Osteoblast (primary cell): ENCODE results near the gene FAM200A. TPM values are rescaled to one million over a fixed set of nuclear protein-coding genes. Genes with fewer than 3 reads are reported as not detected.
"Not testable (repeated sequence)": the region's sequence is repeated elsewhere in the genome, so short reads cannot be mapped to it uniquely, and the experiment has no call there.

Experiments
- DNase-seq: peaks from one replicate; pipeline ENCODE4 v3.0.0; 2011; ENCODE audit warnings: low spot score, mixed read lengths; ENCODE audit not compliant: insufficient read length; ENCODE audit errors: missing footprints
- H2AFZ ChIP-seq: 2 replicates; pipeline ENCODE4 v1.6.0; 2011; ENCODE audit warnings: mild to moderate bottlenecking, low read length
- H3K27ac ChIP-seq: 2 replicates; pipeline ENCODE4 v1.5.1; 2011; ENCODE audit warnings: mild to moderate bottlenecking, low read depth, low read length, moderate library complexity
- H3K27me3 ChIP-seq: 2 replicates; pipeline ENCODE4 v1.6.0; 2012; ENCODE audit warnings: mild to moderate bottlenecking, control low read depth, inconsistent platforms, low read length, moderate library complexity; ENCODE audit not compliant: insufficient read depth
- H3K36me3 ChIP-seq: 2 replicates; pipeline ENCODE4 v1.5.1; 2011; ENCODE audit warnings: mild to moderate bottlenecking, low read length, control low read depth, moderate library complexity; ENCODE audit not compliant: insufficient read depth
- H3K4me1 ChIP-seq: 2 replicates; pipeline ENCODE4 v1.5.1; 2011; ENCODE audit warnings: mild to moderate bottlenecking, low read length, control low read depth, moderate library complexity; ENCODE audit not compliant: insufficient read depth
- H3K4me2 ChIP-seq: 2 replicates; pipeline ENCODE4 v1.6.0; 2011; ENCODE audit warnings: mild to moderate bottlenecking, low read length; ENCODE audit not compliant: insufficient read depth
- H3K4me3 ChIP-seq: fragments of 200-600 bp; sonication (generic); 3 replicates; pipeline ENCODE4 v1.5.1; 2012; ENCODE audit warnings: mild to moderate bottlenecking, low read length, inconsistent platforms; ENCODE audit not compliant: insufficient read depth
- H3K79me2 ChIP-seq: 2 replicates; pipeline ENCODE4 v1.6.0; 2012; ENCODE audit warnings: mild to moderate bottlenecking, low read length, control low read depth, inconsistent platforms; ENCODE audit not compliant: insufficient read depth
- H3K9me3 ChIP-seq: 2 replicates; pipeline ENCODE4 v1.5.1; 2011; ENCODE audit warnings: low read depth, low read length, control low read depth
- H4K20me1 ChIP-seq: 2 replicates; pipeline ENCODE4 v1.6.0; 2012; ENCODE audit warnings: mild to moderate bottlenecking, low read length, control low read depth; ENCODE audit not compliant: insufficient read depth
- total RNA-seq: library from RNA; depleted of rRNA; stranded (reverse); fragments of >200 nt; gene quantifications from 2 replicates; pipeline ENCODE4 v1.2.3, GENCODE V29; 2012
- TF ChIP-seq, protein P1 (sequence below): IDR thresholded peaks from 2 replicates; pipeline ENCODE4 v1.5.1; 2011; ENCODE audit warnings: mild to moderate bottlenecking, low read depth, low read length, moderate library complexity; ENCODE audit errors: extremely low read depth

FAM200A gene
- total RNA-seq, 1 donor, result 7.6 TPM

DNA sequence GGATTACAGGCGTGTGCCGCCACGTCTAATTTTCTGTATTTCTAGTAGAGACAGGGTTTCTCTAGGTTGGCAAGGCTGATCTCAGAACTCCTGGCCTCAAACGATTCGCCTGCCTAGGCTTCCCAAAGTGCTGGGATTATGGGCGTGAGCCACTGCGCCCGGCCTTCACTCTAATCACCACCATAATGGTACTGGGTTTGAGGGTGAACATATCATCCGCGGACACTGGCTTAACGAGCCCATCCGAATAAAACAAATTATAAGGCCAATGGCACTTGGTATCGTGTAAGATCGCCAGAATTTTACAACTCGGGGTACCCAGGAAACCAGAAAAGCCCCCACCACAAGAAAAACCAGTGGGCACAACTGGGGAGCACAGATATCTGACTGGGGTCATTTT, 580 bp downstream of the FAM200A start:
- Histone ChIP-seq H3K27ac (peak overlapping the region; percentile 97), H3K79me2 (peaks cover 27% of the 10 kb centered on the region), H2AFZ (peak overlapping the region; percentile 98), H3K27me3 (no peaks in the 10 kb centered on the region), H3K4me3 (peak overlapping the region; percentile 100), H3K9me3 (peaks cover 3% of the 10 kb centered on the region), H3K4me2 (peak overlapping the region; percentile 81), H3K4me1 (peaks cover 9% of the 10 kb centered on the region), H3K36me3 (peaks cover 9% of the 10 kb centered on the region), H4K20me1 (no peaks in the 10 kb centered on the region)
- peak; percentile 70 for DNase-seq
- TF ChIP-seq, protein P1, sequence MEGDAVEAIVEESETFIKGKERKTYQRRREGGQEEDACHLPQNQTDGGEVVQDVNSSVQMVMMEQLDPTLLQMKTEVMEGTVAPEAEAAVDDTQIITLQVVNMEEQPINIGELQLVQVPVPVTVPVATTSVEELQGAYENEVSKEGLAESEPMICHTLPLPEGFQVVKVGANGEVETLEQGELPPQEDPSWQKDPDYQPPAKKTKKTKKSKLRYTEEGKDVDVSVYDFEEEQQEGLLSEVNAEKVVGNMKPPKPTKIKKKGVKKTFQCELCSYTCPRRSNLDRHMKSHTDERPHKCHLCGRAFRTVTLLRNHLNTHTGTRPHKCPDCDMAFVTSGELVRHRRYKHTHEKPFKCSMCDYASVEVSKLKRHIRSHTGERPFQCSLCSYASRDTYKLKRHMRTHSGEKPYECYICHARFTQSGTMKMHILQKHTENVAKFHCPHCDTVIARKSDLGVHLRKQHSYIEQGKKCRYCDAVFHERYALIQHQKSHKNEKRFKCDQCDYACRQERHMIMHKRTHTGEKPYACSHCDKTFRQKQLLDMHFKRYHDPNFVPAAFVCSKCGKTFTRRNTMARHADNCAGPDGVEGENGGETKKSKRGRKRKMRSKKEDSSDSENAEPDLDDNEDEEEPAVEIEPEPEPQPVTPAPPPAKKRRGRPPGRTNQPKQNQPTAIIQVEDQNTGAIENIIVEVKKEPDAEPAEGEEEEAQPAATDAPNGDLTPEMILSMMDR, result no peak

DNA sequence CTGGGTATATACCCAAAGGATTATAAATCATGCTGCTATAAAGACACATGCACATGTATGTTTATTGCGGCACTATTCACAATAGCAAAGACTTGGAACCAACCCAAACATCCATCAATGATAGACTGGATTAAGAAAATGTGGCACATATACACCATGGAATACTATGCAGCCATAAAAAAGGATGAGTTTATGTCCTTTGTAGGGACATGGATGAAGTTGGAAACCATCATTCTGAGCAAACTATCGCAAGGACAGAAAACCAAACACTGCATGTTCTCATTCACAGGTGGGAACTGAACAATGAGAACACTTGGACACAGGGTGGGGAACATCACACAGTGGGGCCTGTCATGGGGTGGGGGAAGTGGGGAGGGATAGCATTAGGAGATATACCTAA, 2.4 kb downstream of the FAM200A start:
- not testable (repeated sequence) for H3K9me3 ChIP-seq, H3K27ac ChIP-seq, DNase-seq, H3K4me1 ChIP-seq, H3K4me3 ChIP-seq, H3K36me3 ChIP-seq, H3K27me3 ChIP-seq, H3K4me2 ChIP-seq, H4K20me1 ChIP-seq, H2AFZ ChIP-seq
- H3K79me2 ChIP-seq, result peaks cover 23% of the 10 kb centered on the region

DNA sequence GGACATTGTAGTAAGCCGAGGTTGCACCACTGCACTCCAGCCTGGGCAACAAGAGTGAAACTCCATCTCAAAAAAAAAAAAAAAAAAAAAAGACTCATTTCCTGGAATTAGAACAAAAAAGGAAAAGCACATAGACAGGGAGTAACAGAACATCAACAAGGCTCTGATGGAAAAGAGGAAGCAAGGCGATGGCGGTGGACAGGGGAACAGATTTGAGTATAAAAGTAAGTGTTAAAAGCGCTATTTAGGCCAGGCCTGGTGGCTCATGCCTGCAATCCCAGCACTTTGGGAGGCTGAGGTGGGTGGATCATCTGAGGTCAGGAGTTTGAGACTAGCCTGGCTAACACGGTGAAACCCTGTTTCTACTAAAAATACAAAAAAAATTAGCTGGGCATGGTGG, 6.6 kb downstream of the FAM200A start:
- H3K36me3 ChIP-seq, H3K27ac ChIP-seq, H3K4me2 ChIP-seq, H3K79me2 ChIP-seq, H3K4me1 ChIP-seq, H3K4me3 ChIP-seq, DNase-seq, H3K27me3 ChIP-seq, H4K20me1 ChIP-seq, H2AFZ ChIP-seq: not testable (repeated sequence)
- H3K9me3 ChIP-seq, result peaks cover 15% of the 10 kb centered on the region

DNA sequence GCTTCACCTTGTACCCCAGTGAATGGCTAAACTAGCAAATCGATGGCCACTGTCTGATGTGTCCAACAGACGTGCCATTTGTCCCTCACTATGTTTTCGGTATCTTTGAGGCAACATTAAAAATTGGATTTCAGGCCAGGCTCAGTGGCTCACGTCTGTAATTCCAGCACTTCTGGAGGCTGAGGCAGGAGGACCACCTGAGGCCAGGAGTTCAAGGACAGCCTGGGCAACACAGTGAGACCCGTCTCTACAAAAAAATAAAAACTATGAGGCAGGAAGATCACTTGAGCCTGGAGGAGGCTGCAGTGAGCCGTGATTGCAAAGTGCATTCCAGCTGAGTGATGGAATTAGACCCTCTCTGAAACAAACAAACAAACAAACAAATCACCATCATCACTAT, 8.0 kb downstream of the FAM200A start:
- Histone ChIP-seq H3K36me3 (peaks cover 9% of the 10 kb centered on the region), H3K27me3 (no peaks in the 10 kb centered on the region), H3K9me3 (peaks cover 16% of the 10 kb centered on the region), H3K4me1 (no peaks in the 10 kb centered on the region), H3K27ac (no peak overlapping the region), H4K20me1 (no peaks in the 10 kb centered on the region), H2AFZ (no peak overlapping the region), H3K4me2 (no peak overlapping the region), H3K79me2 (no peaks in the 10 kb centered on the region), H3K4me3 (no peak overlapping the region)
- TF ChIP-seq, protein P1, result no peak
- no peak for DNase-seq

DNA sequence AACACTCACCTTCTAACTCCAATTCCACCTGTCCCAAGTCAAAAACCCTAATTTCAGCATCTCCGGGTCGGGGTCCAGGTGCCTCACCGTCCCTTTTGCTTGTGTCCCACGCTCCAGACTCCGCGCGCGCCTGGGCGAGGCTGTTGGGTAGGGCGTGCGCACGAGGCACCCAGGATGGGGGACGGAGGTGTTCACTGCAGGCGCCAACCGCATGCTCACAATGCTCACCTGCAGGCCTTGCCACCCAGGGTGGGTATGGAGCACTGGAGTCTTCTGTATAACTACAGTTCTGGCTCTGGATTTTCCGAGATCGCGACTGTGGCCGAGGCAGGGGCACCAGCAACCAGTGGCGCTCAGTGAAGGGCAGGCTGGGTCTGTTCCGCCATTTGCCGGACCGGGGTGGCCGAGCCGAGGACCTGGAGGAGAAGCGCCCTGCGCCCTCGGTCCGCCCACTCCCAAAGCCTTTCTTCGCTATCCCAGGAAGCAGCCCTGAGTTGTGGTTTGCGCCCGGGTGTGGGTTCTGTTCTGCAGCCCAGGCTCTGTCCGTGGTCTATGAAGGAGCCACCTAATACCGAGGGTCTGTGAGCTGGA, 8.7 kb downstream of the FAM200A start:
- Histone ChIP-seq H3K27ac (no peak overlapping the region), H3K4me3 (no peak overlapping the region), H3K4me2 (no peak overlapping the region), H3K9me3 (peaks cover 16% of the 10 kb centered on the region), H3K27me3 (no peaks in the 10 kb centered on the region), H3K36me3 (peaks cover 8% of the 10 kb centered on the region), H2AFZ (no peak overlapping the region), H3K4me1 (no peaks in the 10 kb centered on the region), H4K20me1 (no peaks in the 10 kb centered on the region), H3K79me2 (no peaks in the 10 kb centered on the region)
- TF ChIP-seq, protein P1, result no peak
- DNase-seq, result no peak
